NCI-H187 (cell line): ENCODE measurements around the gene ZNG1A.
"Not testable (repeated sequence)": the region's sequence is repeated elsewhere in the genome, so short reads cannot be mapped to it uniquely, and the experiment has no call there.

Source experiments
- DNase-seq, 2 experiments: peaks; one replicate each; lab custom pipeline; 2025; lab: John Stamatoyannopoulos, UW

Gene ZNG1A

GRCh38 chr9:178970-179383 lies at the start of gene ZNG1A:
ZNG1A (minus strand) TSS chr9:179056; CDS start chr9:178969, 87 bp downstream.
- peak; percentile 55 to 88 for DNase-seq

- DNase-seq = no peak
Measured at GRCh38 chr9:227860-228259, 49.0 kb upstream of the ZNG1A start.

GRCh38 chr9:224582-225520 lies 46.0 kb upstream of the ZNG1A start:
- no peak for DNase-seq

GRCh38 chr9:224026-224425 lies 45.2 kb upstream of the ZNG1A start:
- DNase-seq = no peak

- no peak for DNase-seq
Measured at GRCh38 chr9:223152-223551, 44.3 kb upstream of the ZNG1A start.

- DNase-seq = no peak
Measured at GRCh38 chr9:221989-222776, 43.3 kb upstream of the ZNG1A start.

GRCh38 chr9:219670-220365 lies 41.0 kb upstream of the ZNG1A start:
- no peak for DNase-seq

GRCh38 chr9:219036-219435 lies 40.2 kb upstream of the ZNG1A start:
- DNase-seq = not testable (repeated sequence)

GRCh38 chr9:217950-218349 lies 39.1 kb upstream of the ZNG1A start:
- no peak for DNase-seq

- DNase-seq = no peak
Measured at GRCh38 chr9:216866-217265, 38.0 kb upstream of the ZNG1A start.

GRCh38 chr9:215631-216155 lies 36.8 kb upstream of the ZNG1A start:
- no peak for DNase-seq

GRCh38 chr9:214648-215493 lies 36.0 kb upstream of the ZNG1A start, which contains the start of gene DOCK8:
DOCK8 (plus strand) TSS chr9:214865; CDS start chr9:214977, 112 bp downstream.
- no peak for DNase-seq

- no peak for DNase-seq
Measured at GRCh38 chr9:214351-214647, 35.4 kb upstream of the ZNG1A start.

GRCh38 chr9:213901-214300 lies 35.0 kb upstream of the ZNG1A start:
- DNase-seq = not testable (repeated sequence)

- DNase-seq = no peak
Measured at GRCh38 chr9:212297-212696, 33.4 kb upstream of the ZNG1A start.

GRCh38 chr9:211557-211956 lies 32.7 kb upstream of the ZNG1A start:
- DNase-seq = no peak

GRCh38 chr9:211036-211435 lies 32.2 kb upstream of the ZNG1A start:
- DNase-seq = no peak

- no peak for DNase-seq
Measured at GRCh38 chr9:209143-209758, 30.4 kb upstream of the ZNG1A start.

- DNase-seq = no peak
Measured at GRCh38 chr9:206481-206880, 27.6 kb upstream of the ZNG1A start.

- DNase-seq = not testable (repeated sequence)
Measured at GRCh38 chr9:199601-200000, 20.7 kb upstream of the ZNG1A start.
